K562 (cell line): ENCODE data around the gene TNRC6B. TPM values are rescaled to one million over a fixed set of nuclear protein-coding genes. Genes with fewer than 3 reads are reported as not detected.

Experiments
- CEBPB ChIP-seq: fragments of 450-650 bp; IDR thresholded peaks from 2 replicates; pipeline ENCODE4 v1.6.1; 2016; ENCODE audit warnings: missing genetic modification characterization, missing compliant biosample characterization
- ESRRB ChIP-seq: fragments of 250-450 bp; sonication (Bioruptor Pico); IDR thresholded peaks from 2 replicates; pipeline ENCODE4 v1.5.0; 2020; ENCODE audit warnings: mild to moderate bottlenecking, moderate library complexity, borderline replicate concordance
- FOXK2 ChIP-seq, 2 experiments: fragments of 450-650 bp; IDR thresholded peaks in 1 of 2; conservative IDR thresholded peaks in 1 of 2; 2 replicates each; pipeline ENCODE4 v1.6.1; 2016; ENCODE audit warnings: low read depth in 2 of 2, mild to moderate bottlenecking in 1 of 2
- FOXM1 ChIP-seq, 2 experiments: fragments of 450-650 bp in 1 of 2; sonication (generic) in 1 of 2; formaldehyde crosslinking in 1 of 2; IDR thresholded peaks; 2 replicates each; pipeline versions ENCODE4 v1.6.1 to v1.9.0; 2017 to 2022; ENCODE audit warnings: low read depth in 2 of 2, mild to moderate bottlenecking in 2 of 2, missing genetic modification reagents in 1 of 2, moderate library complexity in 1 of 2
- HNRNPL ChIP-seq: fragments of 200-400 bp; formaldehyde crosslinking; IDR thresholded peaks from 2 replicates; pipeline ENCODE4 v1.6.1; 2017; ENCODE audit warnings: low read depth, mild to moderate bottlenecking, low read length
- MYC ChIP-seq, 2 experiments: fragments of 250-450 bp in 1 of 2; sonication (Bioruptor Pico) in 1 of 2; IDR thresholded peaks; 2 replicates each; pipeline versions ENCODE4 v1.5.1 to v1.6.1; 2012 to 2021; ENCODE audit warnings: low read depth in 2 of 2, borderline replicate concordance in 1 of 2, improper control_type of control experiment in 1 of 2, low read length in 1 of 2, mild to moderate bottlenecking in 1 of 2, moderate library complexity in 1 of 2
- RBM34 ChIP-seq: fragments of 200-400 bp; formaldehyde crosslinking; IDR thresholded peaks from 2 replicates; pipeline ENCODE4 v1.6.1; 2018; ENCODE audit warnings: low read length, borderline replicate concordance; ENCODE audit not compliant: insufficient read depth
- SIX5 ChIP-seq, 2 experiments: IDR thresholded peaks; 2 replicates each; pipeline ENCODE4 v1.6.1; 2011; ENCODE audit warnings: low read length in 2 of 2, borderline replicate concordance in 1 of 2, low read depth in 1 of 2, mild to moderate bottlenecking in 1 of 2, moderate library complexity in 1 of 2; ENCODE audit not compliant: insufficient read depth in 1 of 2
- ZC3H11A ChIP-seq: IDR thresholded peaks from 2 replicates; pipeline ENCODE4 v1.6.1; 2012; ENCODE audit warnings: low read depth, low read length, improper control_type of control experiment
- ZNF134 ChIP-seq: fragments of 250-450 bp; sonication (Bioruptor Pico); conservative IDR thresholded peaks from 2 replicates; pipeline ENCODE4 v1.4.0; 2020
- ZNF224 ChIP-seq: sonication (generic); formaldehyde crosslinking; IDR thresholded peaks from 2 replicates; pipeline ENCODE4 v1.8.0; 2022; ENCODE audit warnings: mild to moderate bottlenecking, missing genetic modification reagents
- polyA plus RNA-seq, 8 experiments: library from polyadenylated mRNA; depleted of rRNA in 4 of 8; stranded (reverse) in 5 of 8; unstranded in 3 of 8; fragments of >200 nt; fragmentation: Nextera tagmentation in 2 of 8; fragmentation: Illumina TruSeq in 1 of 8; extraction: Ambion mirVana in 2 of 8; extraction: Trizol in 1 of 8; gene quantifications; 2 replicates each; pipeline versions ENCODE4 v1.2.1 to v1.2.3, GENCODE V29; 2011 to 2014; ENCODE audit warnings: inconsistent platforms in 1 of 8, missing spikeins in 1 of 8
- total RNA-seq, 7 experiments: library from RNA; depleted of rRNA in 6 of 7; stranded (reverse); fragments of >200 nt in 6 of 7; fragmentation: Illumina TruSeq in 2 of 7; extraction: Trizol in 2 of 7; gene quantifications; 2 replicates each; pipeline versions ENCODE4 v1.2.1 to v1.2.3, GENCODE V29; 2011 to 2021; ENCODE audit warnings: low replicate concordance in 1 of 7
- TF ChIP-seq, protein P1 (sequence below): fragments of 250-450 bp; sonication (Bioruptor Pico); IDR thresholded peaks from 2 replicates; pipeline ENCODE4 v1.5.0; 2020; ENCODE audit warnings: mild to moderate bottlenecking, borderline replicate concordance
- TF ChIP-seq, protein P2 (sequence below): sonication (generic); formaldehyde crosslinking; IDR thresholded peaks from 2 replicates; pipeline ENCODE4 v1.8.1; 2023; ENCODE audit warnings: mild to moderate bottlenecking, missing genetic modification reagents, moderate library complexity
- TF ChIP-seq, protein P3 (sequence below): conservative IDR thresholded peaks from 2 replicates; pipeline ENCODE4 v1.6.1; 2011; ENCODE audit warnings: low read depth, mild to moderate bottlenecking, low read length; ENCODE audit not compliant: control insufficient read depth
- TF ChIP-seq, protein P4 (sequence below): fragments of 200-800 bp; sonication (Bioruptor generic); IDR thresholded peaks from 2 replicates; pipeline ENCODE4 v1.6.1; 2017; ENCODE audit warnings: missing genetic modification characterization, missing compliant biosample characterization
- TF ChIP-seq, protein P5 (sequence below): fragments of 250-450 bp; sonication (Bioruptor Pico); IDR thresholded peaks from 2 replicates; pipeline ENCODE4 v1.4.0; 2020; ENCODE audit warnings: borderline replicate concordance

TNRC6B gene
- total and polyA plus RNA-seq, 9 of the 15 experiments (the other 6 are each of a cell fraction or from before 2014, with no cell fraction given) = 0.96 to 18.8 (median 10.8) TPM

DNA sequence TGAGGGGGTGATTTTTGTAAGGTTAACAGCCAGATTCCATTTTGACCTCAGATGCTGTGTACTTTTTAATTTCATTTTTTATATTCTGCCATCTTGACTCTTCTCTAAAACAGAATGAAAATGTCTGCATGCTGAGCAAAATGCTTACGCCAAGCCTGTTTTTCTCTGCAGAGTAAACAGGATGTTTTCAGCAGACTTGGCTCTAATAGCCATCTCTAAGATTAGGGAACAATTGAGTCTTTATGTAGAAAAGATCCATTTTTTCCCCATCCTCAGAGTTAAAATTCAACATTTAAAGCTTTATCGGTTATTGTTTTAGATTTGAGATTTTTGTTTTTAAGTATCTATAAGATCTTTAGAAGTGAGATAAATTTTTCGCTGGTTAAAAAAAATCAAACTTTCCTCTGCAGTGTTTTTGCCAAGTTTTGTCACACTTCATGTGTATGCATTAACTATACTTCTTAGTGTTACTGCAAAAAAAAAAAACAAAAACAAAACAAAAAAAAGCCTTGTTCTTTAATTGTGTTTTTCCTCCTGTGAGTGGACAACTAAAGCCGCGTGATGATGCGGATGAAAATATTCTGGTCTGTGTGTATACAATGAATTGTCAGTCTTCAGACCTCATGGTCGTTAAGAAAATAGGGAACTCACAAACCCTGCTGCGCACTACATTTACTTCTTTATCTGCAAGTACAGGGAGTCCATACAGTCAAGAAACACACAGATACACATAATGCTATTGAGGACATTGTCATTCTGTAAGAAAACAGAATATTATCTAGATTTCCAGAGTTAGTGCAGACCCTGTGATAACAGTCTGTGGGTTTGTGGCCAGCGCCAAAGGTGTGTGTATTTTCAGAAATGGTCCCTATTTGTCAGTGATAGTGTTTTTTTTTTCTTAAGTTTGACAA lies 151.1 kb downstream of the TNRC6B start (continued):
- TF ChIP-seq SIX5 (IDR thresholded peaks at IDR 0.05; ENCODE audit: borderline replicate concordance in 1 of 2, insufficient read depth in 1 of 2, low read depth in 1 of 2, low read length in 2 of 2) (no peak), CEBPB (tag) (no peak), HNRNPL (no peak), FOXM1 (IDR thresholded peaks at IDR 0.05; ENCODE audit: low read depth) (peak; percentile 96), FOXM1 (CRISPR knock-in tag; IDR thresholded peaks at IDR 0.05; ENCODE audit: low read depth) (no peak), ESRRB (CRISPR knock-in tag) (no peak), MYC (IDR thresholded peaks at IDR 0.05; ENCODE audit: low read depth, low read length) (peak; percentile 82), MYC (CRISPR knock-in tag; IDR thresholded peaks at IDR 0.05; ENCODE audit: borderline replicate concordance, low read depth) (no peak), ZNF224 (no peak), FOXK2 (conservative IDR thresholded peaks at IDR 0.05 in 1 of 2, IDR thresholded peaks at IDR 0.05 in 1 of 2; ENCODE audit: low read depth in 2 of 2) (peak; percentile 79 to 87), RBM34 (no peak), ZNF134 (CRISPR knock-in tag) (no peak), ZC3H11A (no peak)
- TF ChIP-seq, protein P1, sequence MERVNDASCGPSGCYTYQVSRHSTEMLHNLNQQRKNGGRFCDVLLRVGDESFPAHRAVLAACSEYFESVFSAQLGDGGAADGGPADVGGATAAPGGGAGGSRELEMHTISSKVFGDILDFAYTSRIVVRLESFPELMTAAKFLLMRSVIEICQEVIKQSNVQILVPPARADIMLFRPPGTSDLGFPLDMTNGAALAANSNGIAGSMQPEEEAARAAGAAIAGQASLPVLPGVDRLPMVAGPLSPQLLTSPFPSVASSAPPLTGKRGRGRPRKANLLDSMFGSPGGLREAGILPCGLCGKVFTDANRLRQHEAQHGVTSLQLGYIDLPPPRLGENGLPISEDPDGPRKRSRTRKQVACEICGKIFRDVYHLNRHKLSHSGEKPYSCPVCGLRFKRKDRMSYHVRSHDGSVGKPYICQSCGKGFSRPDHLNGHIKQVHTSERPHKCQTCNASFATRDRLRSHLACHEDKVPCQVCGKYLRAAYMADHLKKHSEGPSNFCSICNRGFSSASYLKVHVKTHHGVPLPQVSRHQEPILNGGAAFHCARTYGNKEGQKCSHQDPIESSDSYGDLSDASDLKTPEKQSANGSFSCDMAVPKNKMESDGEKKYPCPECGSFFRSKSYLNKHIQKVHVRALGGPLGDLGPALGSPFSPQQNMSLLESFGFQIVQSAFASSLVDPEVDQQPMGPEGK (CRISPR knock-in tag) = no peak
- TF ChIP-seq, protein P2, sequence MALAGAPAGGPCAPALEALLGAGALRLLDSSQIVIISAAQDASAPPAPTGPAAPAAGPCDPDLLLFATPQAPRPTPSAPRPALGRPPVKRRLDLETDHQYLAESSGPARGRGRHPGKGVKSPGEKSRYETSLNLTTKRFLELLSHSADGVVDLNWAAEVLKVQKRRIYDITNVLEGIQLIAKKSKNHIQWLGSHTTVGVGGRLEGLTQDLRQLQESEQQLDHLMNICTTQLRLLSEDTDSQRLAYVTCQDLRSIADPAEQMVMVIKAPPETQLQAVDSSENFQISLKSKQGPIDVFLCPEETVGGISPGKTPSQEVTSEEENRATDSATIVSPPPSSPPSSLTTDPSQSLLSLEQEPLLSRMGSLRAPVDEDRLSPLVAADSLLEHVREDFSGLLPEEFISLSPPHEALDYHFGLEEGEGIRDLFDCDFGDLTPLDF (CRISPR knock-in tag) = no peak
- TF ChIP-seq, protein P3, sequence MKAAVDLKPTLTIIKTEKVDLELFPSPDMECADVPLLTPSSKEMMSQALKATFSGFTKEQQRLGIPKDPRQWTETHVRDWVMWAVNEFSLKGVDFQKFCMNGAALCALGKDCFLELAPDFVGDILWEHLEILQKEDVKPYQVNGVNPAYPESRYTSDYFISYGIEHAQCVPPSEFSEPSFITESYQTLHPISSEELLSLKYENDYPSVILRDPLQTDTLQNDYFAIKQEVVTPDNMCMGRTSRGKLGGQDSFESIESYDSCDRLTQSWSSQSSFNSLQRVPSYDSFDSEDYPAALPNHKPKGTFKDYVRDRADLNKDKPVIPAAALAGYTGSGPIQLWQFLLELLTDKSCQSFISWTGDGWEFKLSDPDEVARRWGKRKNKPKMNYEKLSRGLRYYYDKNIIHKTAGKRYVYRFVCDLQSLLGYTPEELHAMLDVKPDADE = no peak
- TF ChIP-seq, protein P4, sequence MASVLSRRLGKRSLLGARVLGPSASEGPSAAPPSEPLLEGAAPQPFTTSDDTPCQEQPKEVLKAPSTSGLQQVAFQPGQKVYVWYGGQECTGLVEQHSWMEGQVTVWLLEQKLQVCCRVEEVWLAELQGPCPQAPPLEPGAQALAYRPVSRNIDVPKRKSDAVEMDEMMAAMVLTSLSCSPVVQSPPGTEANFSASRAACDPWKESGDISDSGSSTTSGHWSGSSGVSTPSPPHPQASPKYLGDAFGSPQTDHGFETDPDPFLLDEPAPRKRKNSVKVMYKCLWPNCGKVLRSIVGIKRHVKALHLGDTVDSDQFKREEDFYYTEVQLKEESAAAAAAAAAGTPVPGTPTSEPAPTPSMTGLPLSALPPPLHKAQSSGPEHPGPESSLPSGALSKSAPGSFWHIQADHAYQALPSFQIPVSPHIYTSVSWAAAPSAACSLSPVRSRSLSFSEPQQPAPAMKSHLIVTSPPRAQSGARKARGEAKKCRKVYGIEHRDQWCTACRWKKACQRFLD (CRISPR knock-in tag) = peak; percentile 81
- TF ChIP-seq, protein P5, sequence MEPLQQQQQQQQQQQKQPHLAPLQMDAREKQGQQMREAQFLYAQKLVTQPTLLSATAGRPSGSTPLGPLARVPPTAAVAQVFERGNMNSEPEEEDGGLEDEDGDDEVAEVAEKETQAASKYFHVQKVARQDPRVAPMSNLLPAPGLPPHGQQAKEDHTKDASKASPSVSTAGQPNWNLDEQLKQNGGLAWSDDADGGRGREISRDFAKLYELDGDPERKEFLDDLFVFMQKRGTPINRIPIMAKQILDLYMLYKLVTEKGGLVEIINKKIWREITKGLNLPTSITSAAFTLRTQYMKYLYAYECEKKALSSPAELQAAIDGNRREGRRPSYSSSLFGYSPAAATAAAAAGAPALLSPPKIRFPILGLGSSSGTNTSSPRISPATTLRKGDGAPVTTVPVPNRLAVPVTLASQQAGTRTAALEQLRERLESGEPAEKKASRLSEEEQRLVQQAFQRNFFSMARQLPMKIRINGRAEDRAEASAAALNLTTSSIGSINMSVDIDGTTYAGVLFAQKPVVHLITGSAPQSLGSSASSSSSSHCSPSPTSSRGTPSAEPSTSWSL (CRISPR knock-in tag) = no peak
